ENCODE measurements around the gene NADSYN1.

DNA sequence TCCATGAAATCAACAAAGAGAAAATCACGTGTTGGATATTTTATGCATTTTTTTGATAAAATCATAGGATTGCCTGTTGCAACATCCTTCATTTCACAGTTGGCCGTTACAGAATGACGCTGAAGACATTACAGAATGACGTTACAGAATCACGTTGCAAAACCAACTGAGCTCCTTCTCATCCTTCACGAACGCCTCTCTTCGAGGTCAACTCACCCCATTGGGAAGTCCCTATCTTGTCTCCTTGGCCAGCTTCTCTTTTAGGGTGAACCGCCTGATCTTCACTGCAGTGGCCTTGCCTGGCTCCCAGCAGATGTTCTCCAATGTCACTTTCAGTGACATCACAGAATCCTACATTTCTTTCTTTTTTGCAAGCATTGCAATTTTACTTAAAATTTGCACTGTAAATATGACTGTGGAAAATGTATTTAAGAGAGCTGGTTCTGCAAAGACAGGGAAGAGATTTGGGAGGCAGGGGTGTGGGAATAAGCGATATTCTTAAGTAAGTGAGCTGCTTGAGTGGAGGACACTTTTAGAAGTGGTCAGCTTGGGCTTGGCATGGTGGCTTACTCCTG is 79.1 kb downstream of the NADSYN1 start:
- TF ChIP-seq, protein P1, sequence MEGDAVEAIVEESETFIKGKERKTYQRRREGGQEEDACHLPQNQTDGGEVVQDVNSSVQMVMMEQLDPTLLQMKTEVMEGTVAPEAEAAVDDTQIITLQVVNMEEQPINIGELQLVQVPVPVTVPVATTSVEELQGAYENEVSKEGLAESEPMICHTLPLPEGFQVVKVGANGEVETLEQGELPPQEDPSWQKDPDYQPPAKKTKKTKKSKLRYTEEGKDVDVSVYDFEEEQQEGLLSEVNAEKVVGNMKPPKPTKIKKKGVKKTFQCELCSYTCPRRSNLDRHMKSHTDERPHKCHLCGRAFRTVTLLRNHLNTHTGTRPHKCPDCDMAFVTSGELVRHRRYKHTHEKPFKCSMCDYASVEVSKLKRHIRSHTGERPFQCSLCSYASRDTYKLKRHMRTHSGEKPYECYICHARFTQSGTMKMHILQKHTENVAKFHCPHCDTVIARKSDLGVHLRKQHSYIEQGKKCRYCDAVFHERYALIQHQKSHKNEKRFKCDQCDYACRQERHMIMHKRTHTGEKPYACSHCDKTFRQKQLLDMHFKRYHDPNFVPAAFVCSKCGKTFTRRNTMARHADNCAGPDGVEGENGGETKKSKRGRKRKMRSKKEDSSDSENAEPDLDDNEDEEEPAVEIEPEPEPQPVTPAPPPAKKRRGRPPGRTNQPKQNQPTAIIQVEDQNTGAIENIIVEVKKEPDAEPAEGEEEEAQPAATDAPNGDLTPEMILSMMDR (IDR thresholded peaks at IDR 0.05; ENCODE audit: insufficient read depth, low read length, poor library complexity, severe bottlenecking) = no peak
- TF ChIP-seq EZH2phosphoT487 (conservative IDR thresholded peaks at IDR 0.05; ENCODE audit: low read length) = no peak

All from SU-DHL-6 (cell line).